ENCODE data around the gene EP400.

GRCh38 chr12:131944601-131945251 lies 5.0 kb upstream of the EP400 start:
- TF ChIP-seq CTCF (conservative IDR thresholded peaks at IDR 0.05; ENCODE audit: low read depth, low read length) (no peak), EZH2 (IDR thresholded peaks at IDR 0.05; ENCODE audit: borderline replicate concordance, low read depth, low read length, poor library complexity, severe bottlenecking) (no peak)
